ENCODE results near the gene WFIKKN2. TPM values are rescaled to one million over a fixed set of nuclear protein-coding genes. Genes with fewer than 3 reads are reported as not detected.

The WFIKKN2 gene
- total and polyA plus RNA-seq, 2 of the 4 experiments (the other 2 are of a cell fraction) = 0.02 TPM; not detected in 1

DNA sequence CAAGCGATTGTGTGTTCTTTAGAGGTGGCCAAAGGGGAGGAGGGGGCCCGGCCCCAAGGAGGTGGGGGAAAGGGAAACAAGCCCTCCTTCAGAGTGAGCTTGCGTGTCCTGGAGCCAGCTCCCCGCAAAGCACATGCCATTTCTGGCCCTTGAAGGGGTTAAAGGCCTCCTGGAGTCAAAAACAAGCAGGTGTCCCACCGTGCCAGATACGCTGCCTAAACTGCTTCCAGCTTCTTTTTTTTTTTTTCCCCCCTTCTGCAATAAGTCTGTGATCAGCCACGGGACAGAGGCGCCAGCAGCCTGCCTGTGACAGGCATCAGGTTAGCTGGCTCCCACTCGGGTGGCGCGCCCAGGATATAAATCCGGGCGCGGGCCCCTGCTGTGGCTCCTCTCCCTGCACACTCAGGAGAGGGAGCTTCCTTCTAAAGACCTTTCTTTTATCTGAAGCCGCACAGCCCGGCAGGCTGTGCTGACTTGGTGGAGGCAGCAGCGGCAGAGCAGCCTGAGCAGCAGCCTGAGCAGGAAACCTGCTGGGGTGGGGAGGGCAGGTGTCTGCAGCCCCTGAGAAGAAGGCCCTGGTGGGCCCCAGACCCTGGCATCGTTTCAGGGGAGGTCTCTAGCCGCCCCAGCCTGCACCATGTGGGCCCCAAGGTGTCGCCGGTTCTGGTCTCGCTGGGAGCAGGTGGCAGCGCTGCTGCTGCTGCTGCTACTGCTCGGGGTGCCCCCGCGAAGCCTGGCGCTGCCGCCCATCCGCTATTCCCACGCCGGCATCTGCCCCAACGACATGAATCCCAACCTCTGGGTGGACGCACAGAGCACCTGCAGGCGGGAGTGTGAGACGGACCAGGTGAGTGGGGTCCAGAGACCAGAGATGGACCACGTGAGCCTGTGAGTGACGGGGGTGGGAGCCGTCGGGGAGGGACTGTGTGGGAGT lies at the start of gene WFIKKN2 (continued):
- no peak for TF ChIP-seq CHD1 (IDR thresholded peaks at IDR 0.05; ENCODE audit: low read depth, low read length)

DNA sequence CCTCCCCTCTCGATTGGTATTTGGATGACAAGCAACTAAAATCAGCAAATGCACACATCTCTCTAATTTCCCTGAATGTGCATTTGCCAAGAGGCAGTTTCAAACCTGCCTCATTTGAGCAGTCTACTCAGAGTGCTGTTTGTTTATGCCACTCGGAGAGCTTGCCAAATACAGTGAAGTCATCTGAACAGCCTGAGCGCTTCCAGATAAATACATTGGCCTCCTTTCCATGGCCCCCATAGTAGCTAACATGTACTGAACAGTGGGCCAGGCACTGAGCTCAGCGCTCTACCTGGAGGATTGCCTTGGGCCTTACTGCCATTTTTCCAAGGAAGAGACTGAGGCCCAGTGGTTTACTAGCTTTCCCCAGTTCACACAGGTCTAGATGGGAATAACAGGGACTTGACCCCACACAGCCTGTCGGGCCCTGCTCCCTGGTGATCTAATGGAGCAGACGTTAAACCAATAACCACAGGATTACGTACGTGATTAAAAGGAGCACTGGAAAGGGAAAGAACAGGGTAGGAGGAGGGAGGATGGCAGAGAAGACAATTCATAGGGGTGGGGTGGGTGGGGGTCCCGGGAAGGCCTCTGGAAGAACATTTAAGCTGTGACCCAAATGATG lies 49.3 kb upstream of the WFIKKN2 start:
- H3K23ac ChIP-seq (ENCODE audit: low read depth, low read length) = no peak overlapping the region
- H3K27ac ChIP-seq (ENCODE audit: insufficient read depth, low read length) = peak overlapping the region; percentile 31; the same call in 1 of the 2 replicates
- 24% methylated on average over 4 of the region's 9 CpGs; no CpG with 5 or more reads in 1 of the 2 experiments for WGBS, 2 experiments (ENCODE audit: extremely low coverage in 2 of 2, insufficient read length in 1 of 2)
- DNase-seq (peak; percentile 90), ATAC-seq (ENCODE audit: low read depth) (peak; percentile 78)
- H3K4me3 ChIP-seq (ENCODE audit: insufficient read depth, low read depth, low read length) = no peak overlapping the region
- POLR2A ChIA-PET (ENCODE audit: unreplicated experiment) = interaction anchor here (0.6 kb wide), 1 partner anchor 171 kb away, joined by 3 read pairs; no protein-coding TSS in a partner anchor
- dilution Hi-C loops (cut with HindIII; ENCODE audit: low sequenced_read_pairs, unreplicated experiment) (no loop called here), in situ Hi-C loops (cut with MboI; ENCODE audit: low sequenced_read_pairs) (loop anchor here (5.0 kb wide), 1 partner anchor 56 kb away; no protein-coding TSS in a partner anchor), intact Hi-C loops (cut with micrococcal nuclease) (no loop called here)
- peak overlapping the region; percentile 5; the same call in 1 of the 2 replicates for H2AK5ac ChIP-seq (ENCODE audit: low read depth, low read length)
- CTCF ChIA-PET = interaction anchor here (0.6 to 1.5 kb wide), 4 partner anchors 20 to 171 kb away, joined by 3 to 6 read pairs (median 4); no protein-coding TSS in a partner anchor
- peak overlapping the region; percentile 28 for H4K5ac ChIP-seq (ENCODE audit: low read depth, low read length)
- no peak overlapping the region; the same call in none of the 2 replicates for H3K4ac ChIP-seq (ENCODE audit: low read depth, low read length)
- 0 out of 2 replicates have a peak, but pooled peaks cover 3% of the 10 kb centered on the region for H3K9me1 ChIP-seq (ENCODE audit: insufficient read depth, low read length)
- H2AFZ ChIP-seq (replicated peaks; ENCODE audit: low read length, poor library complexity) = peak overlapping the region; percentile 53
- H3K14ac ChIP-seq (replicated peaks; ENCODE audit: low read depth, low read length) = peak overlapping the region; percentile 48
- no TSS peak for BruUV-seq (replicated peaks)
- H2BK120ac ChIP-seq (ENCODE audit: low read depth, low read length) = peak overlapping the region; percentile 52
- H4K8ac ChIP-seq (ENCODE audit: low read depth in 2 of 2, low read length in 2 of 2) = peak overlapping the region in 1 of 2 experiments; percentile 29; a peak in 3 of 4 replicates
- peak overlapping the region; percentile 3; the same call in 1 of the 2 replicates for H3K4me2 ChIP-seq (ENCODE audit: low read depth, low read length)
- no peaks in the 10 kb centered on the region for H4K20me1 ChIP-seq (ENCODE audit: insufficient read depth, low read length)
- H4K91ac ChIP-seq (ENCODE audit: insufficient read depth, low read depth, low read length) = no peak overlapping the region; the same call in 1 of the 2 replicates
- peaks cover 16% of the 10 kb centered on the region for H3K4me1 ChIP-seq (ENCODE audit: control insufficient read depth, insufficient read depth, low read length)
- peak overlapping the region; percentile 40; the same call in 1 of the 3 replicates for H2BK15ac ChIP-seq (ENCODE audit: low read depth, low read length)
- H2AK9ac ChIP-seq (replicated peaks; ENCODE audit: low read depth, low read length, poor library complexity) = peak overlapping the region; percentile 55
- no peak overlapping the region for H3K56ac ChIP-seq (ENCODE audit: extremely low read depth, insufficient read depth, low read length)
- no peak overlapping the region for H2BK5ac ChIP-seq (ENCODE audit: low read depth, low read length, poor library complexity, severe bottlenecking)
- no peak overlapping the region; the same call in 1 of the 2 replicates for H2BK20ac ChIP-seq (ENCODE audit: low read depth, low read length)
- no peak overlapping the region for H3K9ac ChIP-seq (ENCODE audit: low read depth, low read length)
- H3K36me3 ChIP-seq (ENCODE audit: control insufficient read depth, insufficient read depth, low read length) = no peaks in the 10 kb centered on the region
- H3K27me3 ChIP-seq (ENCODE audit: control insufficient read depth, insufficient read depth, low read length) = no peaks in the 10 kb centered on the region; the same call in 1 of the 2 replicates
- H3K18ac ChIP-seq (ENCODE audit: low read depth, low read length) = peak overlapping the region; percentile 39
- no peaks in the 10 kb centered on the region for H3K79me1 ChIP-seq (ENCODE audit: low read depth in 1 of 2, low read length in 2 of 2)
- H3K9me3 ChIP-seq (ENCODE audit: control insufficient read depth, insufficient read depth, low read length) = no peaks in the 10 kb centered on the region
- TF ChIP-seq MAFK (IDR thresholded peaks at IDR 0.05; ENCODE audit: low read depth, low read length) (peak; percentile 2; the same call in 1 of the 2 replicates), CHD1 (IDR thresholded peaks at IDR 0.05; ENCODE audit: low read depth, low read length) (no peak), MAZ (IDR thresholded peaks at IDR 0.05; ENCODE audit: borderline replicate concordance, low read depth, low read length) (peak; percentile 75), NFE2L2 (IDR thresholded peaks at IDR 0.05; ENCODE audit: low read depth, low read length) (no peak), MXI1 (IDR thresholded peaks at IDR 0.05; ENCODE audit: borderline replicate concordance, low read depth, low read length) (no peak), CEBPB (IDR thresholded peaks at IDR 0.05; ENCODE audit: low read depth, low read length) (peak; percentile 53; the same call in 1 of the 2 replicates), RFX5 (IDR thresholded peaks at IDR 0.05; ENCODE audit: low read depth, low read length) (no peak), RCOR1 (IDR thresholded peaks at IDR 0.05; ENCODE audit: insufficient replicate concordance, low read length) (no peak)
- TF ChIP-seq, protein P1, sequence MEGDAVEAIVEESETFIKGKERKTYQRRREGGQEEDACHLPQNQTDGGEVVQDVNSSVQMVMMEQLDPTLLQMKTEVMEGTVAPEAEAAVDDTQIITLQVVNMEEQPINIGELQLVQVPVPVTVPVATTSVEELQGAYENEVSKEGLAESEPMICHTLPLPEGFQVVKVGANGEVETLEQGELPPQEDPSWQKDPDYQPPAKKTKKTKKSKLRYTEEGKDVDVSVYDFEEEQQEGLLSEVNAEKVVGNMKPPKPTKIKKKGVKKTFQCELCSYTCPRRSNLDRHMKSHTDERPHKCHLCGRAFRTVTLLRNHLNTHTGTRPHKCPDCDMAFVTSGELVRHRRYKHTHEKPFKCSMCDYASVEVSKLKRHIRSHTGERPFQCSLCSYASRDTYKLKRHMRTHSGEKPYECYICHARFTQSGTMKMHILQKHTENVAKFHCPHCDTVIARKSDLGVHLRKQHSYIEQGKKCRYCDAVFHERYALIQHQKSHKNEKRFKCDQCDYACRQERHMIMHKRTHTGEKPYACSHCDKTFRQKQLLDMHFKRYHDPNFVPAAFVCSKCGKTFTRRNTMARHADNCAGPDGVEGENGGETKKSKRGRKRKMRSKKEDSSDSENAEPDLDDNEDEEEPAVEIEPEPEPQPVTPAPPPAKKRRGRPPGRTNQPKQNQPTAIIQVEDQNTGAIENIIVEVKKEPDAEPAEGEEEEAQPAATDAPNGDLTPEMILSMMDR (conservative IDR thresholded peaks at IDR 0.05; ENCODE audit: low read depth, low read length) = no peak

Data from IMR-90 (cell line).